Epithelial cell of esophagus (primary cell): ENCODE results near the gene IRF2BP2.

Experiments
- DNase-seq: peaks from one replicate; pipeline ENCODE4 v3.0.0; 2010; ENCODE audit warnings: low read depth
- H3K4me3 ChIP-seq: 2 replicates; pipeline ENCODE4 v1.5.1; 2011; ENCODE audit warnings: mild to moderate bottlenecking, low read length, control low read depth
- CTCF ChIP-seq: IDR thresholded peaks from 2 replicates; pipeline ENCODE4 v1.5.1; 2011; ENCODE audit warnings: low read depth, mild to moderate bottlenecking, low read length, control low read depth, inconsistent platforms; ENCODE audit not compliant: insufficient read depth; ENCODE audit errors: missing control alignments

The IRF2BP2 gene

GRCh38 chr1:234570329-234571120 is 39.5 kb downstream of the IRF2BP2 start:
- DNase-seq, result no peak
- no peak overlapping the region for H3K4me3 ChIP-seq
- no peak for TF ChIP-seq CTCF

- no peak for TF ChIP-seq CTCF
- no peak overlapping the region for H3K4me3 ChIP-seq
- no peak for DNase-seq
Measured at GRCh38 chr1:234568345-234568744, 41.6 kb downstream of the IRF2BP2 start.

GRCh38 chr1:234565132-234565531 is 44.8 kb downstream of the IRF2BP2 start:
- DNase-seq, result peak; percentile 33
- H3K4me3 ChIP-seq, result no peak overlapping the region
- no peak for TF ChIP-seq CTCF

GRCh38 chr1:234564035-234565029 is 45.6 kb downstream of the IRF2BP2 start:
- no peak overlapping the region for H3K4me3 ChIP-seq
- DNase-seq, result peak; percentile 100
- TF ChIP-seq CTCF, result no peak

- H3K4me3 ChIP-seq, result no peak overlapping the region
- TF ChIP-seq CTCF, result no peak
- no peak for DNase-seq
Measured at GRCh38 chr1:234562334-234562733, 47.6 kb downstream of the IRF2BP2 start.

- DNase-seq, result no peak
- TF ChIP-seq CTCF, result no peak
- no peak overlapping the region for H3K4me3 ChIP-seq
Measured at GRCh38 chr1:234561319-234561718, 48.7 kb downstream of the IRF2BP2 start.
